K562 (cell line): ENCODE results near the gene AGBL1.

ENCODE experiments used
- CBFB ChIP-seq: sonication (generic); formaldehyde crosslinking; IDR thresholded peaks from 2 replicates; pipeline ENCODE4 v1.4.0; 2020; ENCODE audit warnings: mild to moderate bottlenecking, missing genetic modification reagents
- CREB1 ChIP-seq, 2 experiments: sonication (generic) in 1 of 2; formaldehyde crosslinking in 1 of 2; IDR thresholded peaks; 2 replicates each; pipeline versions ENCODE4 v1.6.1 to v1.8.0; 2012 to 2022; ENCODE audit warnings: inconsistent platforms in 1 of 2, mild to moderate bottlenecking in 1 of 2, missing genetic modification reagents in 1 of 2, moderate library complexity in 1 of 2
- CTCF ChIP-seq, 3 experiments: IDR thresholded peaks in 2 of 3; conservative IDR thresholded peaks in 1 of 3; 2 replicates each; pipeline ENCODE4 v1.5.1; 2011 to 2012; ENCODE audit warnings: low read length in 3 of 3, mild to moderate bottlenecking in 3 of 3, control low read depth in 2 of 3, improper control_type of control experiment in 1 of 3, inconsistent platforms in 1 of 3, low read depth in 1 of 3, mixed read lengths in 1 of 3, moderate library complexity in 1 of 3; ENCODE audit not compliant: insufficient read depth in 2 of 3
- MAFG ChIP-seq: fragments of 450-650 bp; conservative IDR thresholded peaks from 2 replicates; pipeline ENCODE4 v1.6.1; 2016; ENCODE audit warnings: missing genetic modification characterization, missing compliant biosample characterization
- NBN ChIP-seq: fragments of 450-650 bp; IDR thresholded peaks from 2 replicates; pipeline ENCODE4 v1.6.1; 2016; ENCODE audit warnings: low read depth, mild to moderate bottlenecking
- POLR3A ChIP-seq: IDR thresholded peaks from 2 replicates; pipeline ENCODE4 v1.6.1; 2011; ENCODE audit warnings: borderline replicate concordance, mild to moderate bottlenecking, moderate library complexity; ENCODE audit not compliant: insufficient read length, insufficient read depth; ENCODE audit errors: extremely low read depth
- SP1 ChIP-seq: sonication (generic); formaldehyde crosslinking; IDR thresholded peaks from 2 replicates; pipeline ENCODE4 v1.8.1; 2022; ENCODE audit warnings: mild to moderate bottlenecking, missing genetic modification reagents
- TCF7L2 ChIP-seq: fragments of 150-350 bp; IDR thresholded peaks from 2 replicates; pipeline ENCODE4 v1.6.1; 2016; ENCODE audit warnings: low read depth, mild to moderate bottlenecking, low read length, moderate library complexity
- THRA ChIP-seq: fragments of 450-650 bp; IDR thresholded peaks from 2 replicates; pipeline ENCODE4 v1.6.1; 2017; ENCODE audit warnings: mild to moderate bottlenecking, moderate library complexity
- YY1 ChIP-seq, 3 experiments: IDR thresholded peaks; 2 replicates each; pipeline ENCODE4 v1.6.1; 2011; ENCODE audit warnings: low read length in 2 of 3, mild to moderate bottlenecking in 2 of 3, moderate library complexity in 2 of 3, borderline replicate concordance in 1 of 3, control low read depth in 1 of 3, low read depth in 1 of 3; ENCODE audit not compliant: insufficient read depth in 3 of 3, insufficient replicate concordance in 2 of 3, control insufficient read depth in 1 of 3, insufficient read length in 1 of 3; ENCODE audit errors: extremely low read depth in 1 of 3
- ZNF77 ChIP-seq: fragments of 250-450 bp; sonication (Bioruptor Pico); IDR thresholded peaks from 2 replicates; pipeline ENCODE4 v1.5.0; 2020
- ZNF785 ChIP-seq: fragments of 250-450 bp; sonication (Bioruptor Pico); IDR thresholded peaks from 2 replicates; pipeline ENCODE4 v1.4.0; 2020; ENCODE audit warnings: mild to moderate bottlenecking

- no peak for TF ChIP-seq SP1 (CRISPR knock-in tag)
- TF ChIP-seq ZNF785 (CRISPR knock-in tag), result no peak
- TF ChIP-seq YY1 (IDR thresholded peaks at IDR 0.05; ENCODE audit: borderline replicate concordance in 1 of 3, control insufficient read depth in 1 of 3, extremely low read depth in 1 of 3, insufficient read depth in 3 of 3, insufficient read length in 1 of 3, insufficient replicate concordance in 2 of 3, low read depth in 1 of 3, low read length in 2 of 3), result no peak
- no peak for TF ChIP-seq TCF7L2
- no peak for TF ChIP-seq ZNF77
- no peak for TF ChIP-seq NBN
- no peak for TF ChIP-seq CREB1 (IDR thresholded peaks at IDR 0.05)
- no peak for TF ChIP-seq CREB1 (CRISPR knock-in tag; IDR thresholded peaks at IDR 0.05)
- TF ChIP-seq THRA, result no peak
- no peak for TF ChIP-seq CTCF (IDR thresholded peaks at IDR 0.05 in 2 of 3, conservative IDR thresholded peaks at IDR 0.05 in 1 of 3; ENCODE audit: insufficient read depth in 2 of 3, low read depth in 1 of 3, low read length in 3 of 3)
- TF ChIP-seq CBFB (CRISPR knock-in tag), result no peak
- no peak for TF ChIP-seq POLR3A
- TF ChIP-seq MAFG (tag), result no peak
Measured at GRCh38 chr15:86322629-86323028, 243.0 kb downstream of the AGBL1 start.
